A673 (cell line): Measurements from ENCODE around the gene MAPK11. TPM values are rescaled to one million over a fixed set of nuclear protein-coding genes. Genes with fewer than 3 reads are reported as not detected.
A peak's percentile ranks its signal among the peaks of the same experiment; 100 is the strongest.

Experiments used
- BruUV-seq: library from RNA; stranded (reverse); fragments of 400-500 nt; replicated peaks from 2 replicates; lab custom pipeline; 2021; lab: Mats Ljungman, UMichigan
- CTCF ChIA-PET: fragments of 300-600 bp; sonication (Branson Sonifier 250); formaldehyde crosslinking; loops from one replicate; lab custom pipeline; 2022; ENCODE audit warnings: antibody characterized with exemption; lab: Charles Lee
- POLR2A ChIA-PET: fragments of 300-600 bp; sonication (Branson Sonifier 250); formaldehyde crosslinking; loops from one replicate; lab custom pipeline; 2022; ENCODE audit warnings: antibody characterized with exemption; ENCODE audit not compliant: low non-redundant PET; lab: Charles Lee
- DNase-seq: peaks from one replicate; pipeline ENCODE4 v3.0.0-alpha.2; 2015; ENCODE audit warnings: low spot score
- H3K27ac ChIP-seq: fragments of 200-600 bp; sonication (generic); 2 replicates; pipeline ENCODE4 v1.5.1; 2016; ENCODE audit warnings: mixed run types, low read depth, mild to moderate bottlenecking, mixed read lengths, antibody characterized with exemption, low read length; ENCODE audit not compliant: poor library complexity, severe bottlenecking
- H3K27me3 ChIP-seq: fragments of 200-600 bp; sonication (generic); replicated peaks from 2 replicates; pipeline ENCODE4 v1.6.1; 2017; ENCODE audit warnings: mixed run types, low read depth, mild to moderate bottlenecking, mixed read lengths, antibody characterized with exemption, low read length; ENCODE audit not compliant: insufficient read depth, poor library complexity
- H3K36me3 ChIP-seq: fragments of 200-600 bp; sonication (generic); 2 replicates; pipeline ENCODE4 v1.6.1; 2016; ENCODE audit warnings: mixed run types, mild to moderate bottlenecking, mixed read lengths, antibody characterized with exemption, low read length; ENCODE audit not compliant: insufficient read depth, poor library complexity, severe bottlenecking
- H3K4me1 ChIP-seq: fragments of 200-600 bp; sonication (generic); 2 replicates; pipeline ENCODE4 v1.6.1; 2017; ENCODE audit warnings: mixed run types, mild to moderate bottlenecking, mixed read lengths, antibody characterized with exemption, low read length; ENCODE audit not compliant: insufficient read depth, poor library complexity, severe bottlenecking
- H3K4me3 ChIP-seq: fragments of 200-600 bp; sonication (generic); 2 replicates; pipeline ENCODE4 v1.5.1; 2016; ENCODE audit warnings: low read depth, mixed run types, mild to moderate bottlenecking, mixed read lengths, low read length; ENCODE audit not compliant: poor library complexity, severe bottlenecking
- H3K9me3 ChIP-seq: fragments of 200-600 bp; sonication (generic); 2 replicates; pipeline ENCODE4 v1.6.1; 2016; ENCODE audit warnings: mixed run types, low read depth, mild to moderate bottlenecking, mixed read lengths, antibody characterized with exemption, low read length; ENCODE audit not compliant: poor library complexity, severe bottlenecking
- EZH2 ChIP-seq: fragments of 200-600 bp; sonication (generic); IDR thresholded peaks from 2 replicates; pipeline ENCODE4 v1.6.1; 2017; ENCODE audit warnings: borderline replicate concordance, low read depth, mild to moderate bottlenecking, mixed read lengths, antibody characterized with exemption, low read length; ENCODE audit not compliant: poor library complexity, severe bottlenecking
- intact Hi-C: fragments of 100-400 bp; cut with micrococcal nuclease; formaldehyde crosslinking; loops from one replicate; pipeline ENCODE4 v1.10.0; 2022; ENCODE audit not compliant: unreplicated experiment
- total RNA-seq: library from RNA; stranded (reverse); gene quantifications from 2 replicates; pipeline ENCODE4 v1.2.3, GENCODE V29; 2021
- TF ChIP-seq, protein P1 (sequence below): fragments of 300-800, 200-600 bp; sonication (generic); conservative IDR thresholded peaks from 2 replicates; pipeline ENCODE4 v1.5.1; 2017; ENCODE audit warnings: low read depth, mild to moderate bottlenecking, antibody characterized with exemption, low read length, moderate library complexity, mixed read lengths

The MAPK11 gene
- total RNA-seq, 1 experiment from 2014 or later = 5.4 TPM

DNA sequence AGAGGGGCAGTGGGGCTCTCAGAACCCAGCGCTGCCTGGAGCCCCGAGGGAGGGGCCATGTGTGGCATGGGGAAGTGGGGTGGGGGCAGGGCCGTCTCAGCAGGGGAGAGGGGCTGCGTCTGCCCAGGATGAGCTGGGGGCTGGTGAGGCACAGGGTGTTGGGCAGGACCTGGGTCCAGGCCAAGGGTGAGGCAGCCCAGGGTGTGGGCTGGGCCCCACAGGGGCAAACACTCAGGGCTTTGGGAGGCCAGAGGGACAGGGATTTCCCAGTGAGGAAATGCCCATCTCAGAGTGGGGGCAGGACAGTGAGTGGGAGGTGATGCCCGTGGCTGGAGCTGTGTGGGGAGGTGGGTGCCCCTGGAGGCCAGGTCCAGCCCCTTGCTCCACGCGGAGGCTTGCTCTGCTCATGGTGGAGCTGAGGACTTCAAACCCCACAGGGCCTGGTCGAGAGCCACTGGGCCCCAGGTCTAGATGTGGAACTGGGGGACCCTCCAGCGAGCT, 31.9 kb upstream of the MAPK11 start:
- no peak for DNase-seq
- H3K36me3 ChIP-seq = peaks cover 7% of the 10 kb centered on the region
- peak overlapping the region; percentile 95 for H3K27ac ChIP-seq
- BruUV-seq = no TSS peak
- no peaks in the 10 kb centered on the region for H3K9me3 ChIP-seq
- no peak overlapping the region for H3K4me3 ChIP-seq
- TF ChIP-seq, protein P1, sequence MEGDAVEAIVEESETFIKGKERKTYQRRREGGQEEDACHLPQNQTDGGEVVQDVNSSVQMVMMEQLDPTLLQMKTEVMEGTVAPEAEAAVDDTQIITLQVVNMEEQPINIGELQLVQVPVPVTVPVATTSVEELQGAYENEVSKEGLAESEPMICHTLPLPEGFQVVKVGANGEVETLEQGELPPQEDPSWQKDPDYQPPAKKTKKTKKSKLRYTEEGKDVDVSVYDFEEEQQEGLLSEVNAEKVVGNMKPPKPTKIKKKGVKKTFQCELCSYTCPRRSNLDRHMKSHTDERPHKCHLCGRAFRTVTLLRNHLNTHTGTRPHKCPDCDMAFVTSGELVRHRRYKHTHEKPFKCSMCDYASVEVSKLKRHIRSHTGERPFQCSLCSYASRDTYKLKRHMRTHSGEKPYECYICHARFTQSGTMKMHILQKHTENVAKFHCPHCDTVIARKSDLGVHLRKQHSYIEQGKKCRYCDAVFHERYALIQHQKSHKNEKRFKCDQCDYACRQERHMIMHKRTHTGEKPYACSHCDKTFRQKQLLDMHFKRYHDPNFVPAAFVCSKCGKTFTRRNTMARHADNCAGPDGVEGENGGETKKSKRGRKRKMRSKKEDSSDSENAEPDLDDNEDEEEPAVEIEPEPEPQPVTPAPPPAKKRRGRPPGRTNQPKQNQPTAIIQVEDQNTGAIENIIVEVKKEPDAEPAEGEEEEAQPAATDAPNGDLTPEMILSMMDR = no peak
- no peak for TF ChIP-seq EZH2
- H3K27me3 ChIP-seq = no peaks in the 10 kb centered on the region
- H3K4me1 ChIP-seq = peaks cover 76% of the 10 kb centered on the region
- intact Hi-C loops = no loop called here
- CTCF ChIA-PET = no interaction called here
- POLR2A ChIA-PET = no interaction called here

DNA sequence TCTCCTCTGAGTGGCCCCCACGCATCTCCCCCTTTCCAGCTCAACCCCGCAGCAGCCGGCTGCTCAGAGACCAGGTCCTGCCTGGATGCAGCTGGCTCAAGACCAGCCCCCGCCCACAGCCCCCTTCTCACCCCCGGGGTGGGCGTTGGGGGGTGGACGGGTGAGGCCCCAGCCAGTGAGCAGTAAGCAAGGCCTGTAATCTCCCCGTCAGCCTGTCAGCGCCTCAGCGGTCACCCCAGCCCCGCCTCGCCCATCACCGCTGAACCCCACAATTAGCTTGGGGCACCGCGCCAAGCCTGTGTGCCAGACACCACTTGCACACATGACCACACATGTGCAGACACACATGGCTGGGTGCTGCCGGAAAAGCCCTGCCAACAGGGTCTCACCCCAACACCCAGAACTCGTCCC, 31.4 kb upstream of the MAPK11 start:
- Histone ChIP-seq H3K36me3 (peaks cover 7% of the 10 kb centered on the region), H3K4me1 (peaks cover 76% of the 10 kb centered on the region), H3K27ac (peak overlapping the region; percentile 50), H3K4me3 (no peak overlapping the region), H3K9me3 (no peaks in the 10 kb centered on the region), H3K27me3 (no peaks in the 10 kb centered on the region)
- intact Hi-C loops = no loop called here
- DNase-seq = no peak
- BruUV-seq = no TSS peak
- POLR2A ChIA-PET = no interaction called here
- TF ChIP-seq EZH2 = no peak
- TF ChIP-seq, protein P1 = no peak
- CTCF ChIA-PET = no interaction called here

DNA sequence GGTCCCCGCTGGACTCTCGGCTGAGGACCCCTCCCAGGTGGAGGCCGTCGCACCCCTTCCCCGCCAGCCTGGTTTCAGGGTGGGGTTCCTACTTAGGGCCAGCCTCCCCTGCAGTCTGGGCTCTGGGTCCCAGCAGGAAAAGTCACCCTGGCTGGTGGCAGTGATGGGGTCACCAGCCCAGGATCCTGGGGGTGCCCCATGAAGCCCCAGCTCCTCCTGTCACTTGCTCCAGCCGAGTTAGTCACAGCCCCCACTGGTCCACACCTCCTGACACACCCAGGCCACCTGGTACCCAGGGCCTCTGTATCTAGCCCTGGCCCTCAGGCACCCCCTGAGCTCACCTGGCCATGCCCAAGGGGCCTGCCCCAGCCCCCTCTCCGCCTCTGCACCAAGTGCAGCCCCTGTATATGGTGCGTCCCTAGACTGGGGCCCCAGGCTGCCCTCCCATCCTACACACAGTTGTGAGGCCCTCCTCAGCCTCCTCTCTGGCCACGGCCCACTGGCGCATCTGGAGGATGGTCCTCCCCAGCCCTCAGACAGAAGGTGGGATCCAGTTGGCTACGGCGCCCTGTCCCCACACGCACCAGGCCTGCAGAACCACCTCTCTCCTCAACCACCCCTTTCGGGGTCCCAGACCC, 30.6 kb upstream of the MAPK11 start:
- H3K27ac ChIP-seq = no peak overlapping the region
- H3K36me3 ChIP-seq = peaks cover 7% of the 10 kb centered on the region
- peaks cover 74% of the 10 kb centered on the region for H3K4me1 ChIP-seq
- H3K9me3 ChIP-seq = no peaks in the 10 kb centered on the region
- CTCF ChIA-PET = no interaction called here
- H3K27me3 ChIP-seq = no peaks in the 10 kb centered on the region
- TF ChIP-seq, protein P1 = no peak
- TF ChIP-seq EZH2 = no peak
- no peak for DNase-seq
- H3K4me3 ChIP-seq = peak overlapping the region; percentile 41
- intact Hi-C loops = no loop called here
- POLR2A ChIA-PET = interaction anchor here (0.5 kb wide), 1 partner anchor 74 kb away, joined by 8 read pairs; no protein-coding TSS in a partner anchor
- no TSS peak for BruUV-seq
